ENCODE measurements around the gene ALKBH5.

ALKBH5 gene

DNA sequence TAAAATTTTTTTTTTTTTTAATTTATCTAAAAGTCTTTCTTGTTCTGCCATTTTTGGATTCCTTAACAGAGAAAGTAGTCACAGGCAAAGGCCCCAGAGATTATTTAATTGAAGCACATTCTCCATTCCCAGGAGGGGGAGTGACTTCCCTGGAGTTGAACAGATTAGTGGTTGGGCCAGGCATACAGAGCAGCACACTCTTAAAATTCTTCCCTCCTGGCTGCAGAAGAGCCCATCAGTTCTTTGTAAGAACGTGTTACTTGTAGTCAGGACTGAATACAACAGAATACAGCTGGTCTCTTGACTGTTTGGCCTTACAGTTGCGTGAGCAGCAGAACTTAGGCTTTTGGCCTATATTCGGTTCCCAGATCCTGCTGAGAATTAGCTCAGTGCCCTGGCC lies 1.8 kb downstream of the ALKBH5 start:
- no peak overlapping the region for H3K27ac ChIP-seq (ENCODE audit: low read depth, low read length)
- peaks cover 50% of the 10 kb centered on the region for H3K4me1 ChIP-seq (ENCODE audit: control insufficient read depth, low read length)

DNA sequence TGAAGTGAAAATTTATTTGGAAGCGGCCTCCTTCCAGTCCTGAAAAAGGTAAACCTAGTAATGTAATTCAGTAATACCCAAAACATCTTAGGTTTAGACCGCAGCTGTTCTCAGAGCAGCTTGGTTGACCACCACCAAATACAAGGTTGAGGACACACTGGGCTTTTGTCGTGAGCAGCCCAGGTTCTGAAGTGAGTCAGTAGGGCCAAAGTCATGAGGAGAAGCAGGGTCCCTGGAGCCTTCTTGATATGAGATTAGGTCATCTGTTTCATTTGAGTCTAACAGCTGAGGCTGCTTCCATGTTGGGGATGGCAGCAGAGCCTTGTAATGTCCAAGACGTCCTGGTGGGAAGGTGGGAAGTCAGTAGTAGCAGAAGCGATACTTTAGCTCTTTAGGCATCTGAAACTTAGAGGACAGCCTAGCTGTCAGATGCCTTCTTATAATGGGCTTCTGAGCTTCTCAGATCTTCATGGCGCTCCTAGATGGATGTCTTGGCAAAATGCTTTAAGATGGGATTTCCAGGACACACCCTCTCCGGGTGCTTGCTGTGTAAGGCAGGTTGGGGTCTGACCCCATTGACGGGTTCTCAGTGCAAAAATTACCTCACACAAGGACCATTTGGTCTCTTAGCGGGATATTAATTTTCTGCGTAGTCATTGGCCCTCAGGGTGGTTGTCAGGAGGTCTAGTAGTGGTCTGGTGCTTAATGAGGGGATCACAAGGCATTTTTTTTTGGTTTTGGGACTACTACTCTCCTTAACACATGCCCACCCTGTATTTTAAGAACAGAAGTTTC lies 2.4 kb downstream of the ALKBH5 start:
- H3K27ac ChIP-seq (ENCODE audit: low read depth, low read length) = no peak overlapping the region
- H3K79me2 ChIP-seq (ENCODE audit: control insufficient read depth, low read length) = peaks cover 73% of the 10 kb centered on the region
- peaks cover 38% of the 10 kb centered on the region for H4K20me1 ChIP-seq (ENCODE audit: control insufficient read depth, insufficient read depth, low read depth, low read length)
- TF ChIP-seq EZH2phosphoT487 (IDR thresholded peaks at IDR 0.05; ENCODE audit: borderline replicate concordance, low read length) = no peak
- TF ChIP-seq, protein P1, sequence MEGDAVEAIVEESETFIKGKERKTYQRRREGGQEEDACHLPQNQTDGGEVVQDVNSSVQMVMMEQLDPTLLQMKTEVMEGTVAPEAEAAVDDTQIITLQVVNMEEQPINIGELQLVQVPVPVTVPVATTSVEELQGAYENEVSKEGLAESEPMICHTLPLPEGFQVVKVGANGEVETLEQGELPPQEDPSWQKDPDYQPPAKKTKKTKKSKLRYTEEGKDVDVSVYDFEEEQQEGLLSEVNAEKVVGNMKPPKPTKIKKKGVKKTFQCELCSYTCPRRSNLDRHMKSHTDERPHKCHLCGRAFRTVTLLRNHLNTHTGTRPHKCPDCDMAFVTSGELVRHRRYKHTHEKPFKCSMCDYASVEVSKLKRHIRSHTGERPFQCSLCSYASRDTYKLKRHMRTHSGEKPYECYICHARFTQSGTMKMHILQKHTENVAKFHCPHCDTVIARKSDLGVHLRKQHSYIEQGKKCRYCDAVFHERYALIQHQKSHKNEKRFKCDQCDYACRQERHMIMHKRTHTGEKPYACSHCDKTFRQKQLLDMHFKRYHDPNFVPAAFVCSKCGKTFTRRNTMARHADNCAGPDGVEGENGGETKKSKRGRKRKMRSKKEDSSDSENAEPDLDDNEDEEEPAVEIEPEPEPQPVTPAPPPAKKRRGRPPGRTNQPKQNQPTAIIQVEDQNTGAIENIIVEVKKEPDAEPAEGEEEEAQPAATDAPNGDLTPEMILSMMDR (IDR thresholded peaks at IDR 0.05; ENCODE audit: low read depth, low read length, poor library complexity, severe bottlenecking) = no peak
- H3K36me3 ChIP-seq (ENCODE audit: control insufficient read depth, low read length) = peaks cover 67% of the 10 kb centered on the region
- H3K9me3 ChIP-seq (ENCODE audit: control insufficient read depth, insufficient read depth, low read length) = no peaks in the 10 kb centered on the region
- H3K4me2 ChIP-seq (ENCODE audit: low read length) = peak overlapping the region; percentile 93
- H3K4me3 ChIP-seq (ENCODE audit: low read length) = peak overlapping the region; percentile 92
- peaks cover 50% of the 10 kb centered on the region for H3K4me1 ChIP-seq (ENCODE audit: control insufficient read depth, low read length)
- H3K27me3 ChIP-seq (ENCODE audit: control insufficient read depth, low read length) = no peaks in the 10 kb centered on the region
- no peaks in the 10 kb centered on the region for H3F3A ChIP-seq (ENCODE audit: control insufficient read depth, insufficient read depth)
- no peaks in the 10 kb centered on the region for H3K9me2 ChIP-seq (replicated peaks; ENCODE audit: control insufficient read depth, low read length)

More for the DNA sequence above, 1.8 kb downstream of the ALKBH5 start:
- no peaks in the 10 kb centered on the region for H3F3A ChIP-seq (ENCODE audit: control insufficient read depth, insufficient read depth)
- H3K9me2 ChIP-seq (replicated peaks; ENCODE audit: control insufficient read depth, low read length) = no peaks in the 10 kb centered on the region
- H3K27me3 ChIP-seq (ENCODE audit: control insufficient read depth, low read length) = no peaks in the 10 kb centered on the region
- peaks cover 67% of the 10 kb centered on the region for H3K79me2 ChIP-seq (ENCODE audit: control insufficient read depth, low read length)
- H3K36me3 ChIP-seq (ENCODE audit: control insufficient read depth, low read length) = peaks cover 60% of the 10 kb centered on the region
- peaks cover 38% of the 10 kb centered on the region for H4K20me1 ChIP-seq (ENCODE audit: control insufficient read depth, insufficient read depth, low read depth, low read length)
- no peaks in the 10 kb centered on the region for H3K9me3 ChIP-seq (ENCODE audit: control insufficient read depth, insufficient read depth, low read length)
- TF ChIP-seq EZH2phosphoT487 (IDR thresholded peaks at IDR 0.05; ENCODE audit: borderline replicate concordance, low read length) = no peak
- TF ChIP-seq, protein P1 (IDR thresholded peaks at IDR 0.05; ENCODE audit: low read depth, low read length, poor library complexity, severe bottlenecking) = no peak
- peak overlapping the region; percentile 92 for H3K4me3 ChIP-seq (ENCODE audit: low read length)
- H3K4me2 ChIP-seq (ENCODE audit: low read length) = peak overlapping the region; percentile 93

DNA sequence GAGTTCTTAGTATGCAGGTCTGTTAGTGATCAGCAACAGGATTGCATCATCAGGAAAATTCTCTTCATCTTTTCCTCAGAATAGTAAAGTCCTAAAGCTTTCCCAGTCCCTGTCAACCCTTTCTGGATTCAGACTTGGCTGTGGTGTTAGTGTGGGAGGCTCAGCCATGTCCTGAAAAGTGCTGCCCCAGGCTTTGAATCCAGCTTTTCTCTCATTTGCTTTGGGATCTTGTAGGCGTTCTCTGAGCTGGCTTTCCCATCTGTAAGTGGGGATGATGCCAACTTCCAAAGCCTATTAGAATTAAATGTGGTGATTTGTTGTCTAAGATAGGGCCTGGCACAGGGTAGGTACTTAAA lies 3.0 kb downstream of the ALKBH5 start:
- Histone ChIP-seq H3K9me2 (replicated peaks; ENCODE audit: control insufficient read depth, low read length) (no peaks in the 10 kb centered on the region), H4K20me1 (ENCODE audit: control insufficient read depth, insufficient read depth, low read depth, low read length) (peaks cover 41% of the 10 kb centered on the region), H3K4me2 (ENCODE audit: low read length) (peak overlapping the region; percentile 93), H3K4me3 (ENCODE audit: low read length) (peak overlapping the region; percentile 92), H3K4me1 (ENCODE audit: control insufficient read depth, low read length) (peaks cover 48% of the 10 kb centered on the region), H3K36me3 (ENCODE audit: control insufficient read depth, low read length) (peaks cover 72% of the 10 kb centered on the region), H3K27ac (ENCODE audit: low read depth, low read length) (no peak overlapping the region), H3F3A (ENCODE audit: control insufficient read depth, insufficient read depth) (no peaks in the 10 kb centered on the region), H3K27me3 (ENCODE audit: control insufficient read depth, low read length) (no peaks in the 10 kb centered on the region), H3K79me2 (ENCODE audit: control insufficient read depth, low read length) (peaks cover 79% of the 10 kb centered on the region), H3K9me3 (ENCODE audit: control insufficient read depth, insufficient read depth, low read length) (no peaks in the 10 kb centered on the region)
- TF ChIP-seq, protein P1 (IDR thresholded peaks at IDR 0.05; ENCODE audit: low read depth, low read length, poor library complexity, severe bottlenecking) = no peak
- TF ChIP-seq EZH2phosphoT487 (IDR thresholded peaks at IDR 0.05; ENCODE audit: borderline replicate concordance, low read length) = no peak
